ENCODE measurements around the gene KCNK18. TPM values are rescaled to one million over a fixed set of nuclear protein-coding genes. Genes with fewer than 3 reads are reported as not detected.
A peak's percentile ranks its signal among the peaks of the same experiment; 100 is the strongest.

The KCNK18 gene
- total RNA-seq, 3 donors from 2014 or later, result not detected

DNA sequence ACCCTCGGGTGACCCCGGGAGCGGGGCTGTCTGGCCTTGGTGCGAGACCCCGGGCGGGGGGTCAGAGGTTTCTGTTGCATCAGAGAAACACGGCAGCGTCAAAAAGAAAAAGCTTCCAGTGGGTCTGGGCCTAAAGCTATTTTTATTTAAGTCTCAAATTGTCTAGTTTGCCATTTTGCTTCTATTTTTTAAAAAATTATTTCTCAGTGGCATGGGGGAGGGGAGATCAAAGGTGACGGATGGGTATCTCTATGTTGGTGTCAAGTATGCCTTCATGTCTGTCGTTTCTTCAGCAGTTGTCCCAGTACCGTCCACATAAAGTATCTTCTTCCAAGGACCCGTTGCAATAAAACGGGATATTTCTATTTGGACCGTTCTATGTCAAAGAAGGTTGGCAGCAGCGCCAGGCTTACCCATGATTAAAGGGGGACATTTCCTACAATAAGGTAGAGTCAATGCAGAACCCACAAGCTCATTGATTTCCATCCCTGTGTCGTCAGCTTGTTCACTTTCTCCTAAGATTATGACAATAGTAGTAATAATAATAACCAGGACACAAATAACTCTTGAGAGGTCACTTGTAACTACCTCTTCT lies 33.2 kb upstream of the KCNK18 start:
- intact Hi-C loops (cut with DNase I; ENCODE audit: low total_unique reads), result no loop called here
- peaks cover 4 to 22% of the 10 kb centered on the region in 2 donors for H3K4me1 ChIP-seq
- no peaks in the 10 kb centered on the region for H3K36me3 ChIP-seq
- no peak for TF ChIP-seq POLR2AphosphoS5 (IDR thresholded peaks at IDR 0.05)
- TF ChIP-seq, protein P1, sequence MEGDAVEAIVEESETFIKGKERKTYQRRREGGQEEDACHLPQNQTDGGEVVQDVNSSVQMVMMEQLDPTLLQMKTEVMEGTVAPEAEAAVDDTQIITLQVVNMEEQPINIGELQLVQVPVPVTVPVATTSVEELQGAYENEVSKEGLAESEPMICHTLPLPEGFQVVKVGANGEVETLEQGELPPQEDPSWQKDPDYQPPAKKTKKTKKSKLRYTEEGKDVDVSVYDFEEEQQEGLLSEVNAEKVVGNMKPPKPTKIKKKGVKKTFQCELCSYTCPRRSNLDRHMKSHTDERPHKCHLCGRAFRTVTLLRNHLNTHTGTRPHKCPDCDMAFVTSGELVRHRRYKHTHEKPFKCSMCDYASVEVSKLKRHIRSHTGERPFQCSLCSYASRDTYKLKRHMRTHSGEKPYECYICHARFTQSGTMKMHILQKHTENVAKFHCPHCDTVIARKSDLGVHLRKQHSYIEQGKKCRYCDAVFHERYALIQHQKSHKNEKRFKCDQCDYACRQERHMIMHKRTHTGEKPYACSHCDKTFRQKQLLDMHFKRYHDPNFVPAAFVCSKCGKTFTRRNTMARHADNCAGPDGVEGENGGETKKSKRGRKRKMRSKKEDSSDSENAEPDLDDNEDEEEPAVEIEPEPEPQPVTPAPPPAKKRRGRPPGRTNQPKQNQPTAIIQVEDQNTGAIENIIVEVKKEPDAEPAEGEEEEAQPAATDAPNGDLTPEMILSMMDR (IDR thresholded peaks at IDR 0.05), result no peak
- no peak for TF ChIP-seq POLR2A (IDR thresholded peaks at IDR 0.05)
- no peak for DNase-seq (ENCODE audit: low spot score in 2 of 2)
- peaks cover 0 to 100% of the 10 kb centered on the region in 2 donors for H3K27me3 ChIP-seq
- H3K9me3 ChIP-seq, result no peaks in the 10 kb centered on the region
- no peak overlapping the region for H3K4me3 ChIP-seq
- no peak overlapping the region for H3K27ac ChIP-seq

DNA sequence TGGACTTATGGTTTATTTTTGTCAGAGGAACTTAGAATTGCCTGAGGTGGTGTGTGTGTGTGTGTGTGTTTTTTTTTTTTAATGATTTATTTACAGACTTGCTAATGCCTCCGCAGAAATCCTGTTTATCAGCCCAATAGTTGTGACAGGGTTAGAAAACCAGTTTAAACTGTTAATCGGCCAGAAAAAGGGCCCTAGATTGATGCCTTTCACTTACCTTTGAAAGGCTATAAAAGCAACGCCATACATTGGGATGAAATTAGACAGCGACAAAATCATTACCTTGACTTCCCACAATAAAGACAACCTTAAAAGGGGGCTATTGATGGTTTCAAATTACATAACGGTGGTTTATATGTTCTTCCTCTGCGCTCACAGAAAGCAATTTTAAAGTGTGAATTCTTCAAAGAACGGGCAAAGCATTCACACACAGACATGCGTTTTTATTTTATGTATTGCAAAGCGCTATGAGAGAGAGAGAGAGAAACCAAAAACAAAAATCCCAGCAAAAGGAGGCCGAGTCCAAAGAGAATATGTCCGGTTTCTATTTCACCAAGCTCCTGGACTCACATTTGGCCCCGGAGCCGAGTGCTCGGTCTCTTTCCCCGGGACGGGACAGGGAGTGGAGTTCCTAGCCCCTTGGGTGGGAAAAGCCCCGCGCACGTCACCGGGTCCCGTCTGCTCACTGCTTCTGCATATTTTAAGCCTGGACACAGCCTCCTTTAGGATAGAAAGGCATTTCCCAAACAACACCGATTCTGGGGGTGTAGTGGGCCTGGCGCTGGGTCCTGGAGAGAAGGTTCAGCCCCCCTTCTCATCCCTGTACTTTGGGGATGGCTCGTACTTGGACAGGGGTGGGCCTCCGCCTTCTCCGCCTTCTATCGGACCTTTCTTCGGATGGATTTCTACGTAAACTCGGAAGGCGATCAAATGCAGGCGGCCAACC lies 32.4 kb upstream of the KCNK18 start:
- intact Hi-C loops (cut with DNase I; ENCODE audit: low total_unique reads), result no loop called here
- H3K27me3 ChIP-seq, result peaks cover 0 to 100% of the 10 kb centered on the region in 2 donors
- H3K27ac ChIP-seq, result no peak overlapping the region
- H3K4me1 ChIP-seq, result peaks cover 4 to 22% of the 10 kb centered on the region in 2 donors
- H3K4me3 ChIP-seq, result peak overlapping the region; percentile 4 to 58 (median 26)
- no peak for DNase-seq (ENCODE audit: low spot score in 2 of 2)
- H3K36me3 ChIP-seq, result no peaks in the 10 kb centered on the region
- TF ChIP-seq, protein P1 (IDR thresholded peaks at IDR 0.05), result no peak
- no peak for TF ChIP-seq POLR2A (IDR thresholded peaks at IDR 0.05)
- no peaks in the 10 kb centered on the region for H3K9me3 ChIP-seq

DNA sequence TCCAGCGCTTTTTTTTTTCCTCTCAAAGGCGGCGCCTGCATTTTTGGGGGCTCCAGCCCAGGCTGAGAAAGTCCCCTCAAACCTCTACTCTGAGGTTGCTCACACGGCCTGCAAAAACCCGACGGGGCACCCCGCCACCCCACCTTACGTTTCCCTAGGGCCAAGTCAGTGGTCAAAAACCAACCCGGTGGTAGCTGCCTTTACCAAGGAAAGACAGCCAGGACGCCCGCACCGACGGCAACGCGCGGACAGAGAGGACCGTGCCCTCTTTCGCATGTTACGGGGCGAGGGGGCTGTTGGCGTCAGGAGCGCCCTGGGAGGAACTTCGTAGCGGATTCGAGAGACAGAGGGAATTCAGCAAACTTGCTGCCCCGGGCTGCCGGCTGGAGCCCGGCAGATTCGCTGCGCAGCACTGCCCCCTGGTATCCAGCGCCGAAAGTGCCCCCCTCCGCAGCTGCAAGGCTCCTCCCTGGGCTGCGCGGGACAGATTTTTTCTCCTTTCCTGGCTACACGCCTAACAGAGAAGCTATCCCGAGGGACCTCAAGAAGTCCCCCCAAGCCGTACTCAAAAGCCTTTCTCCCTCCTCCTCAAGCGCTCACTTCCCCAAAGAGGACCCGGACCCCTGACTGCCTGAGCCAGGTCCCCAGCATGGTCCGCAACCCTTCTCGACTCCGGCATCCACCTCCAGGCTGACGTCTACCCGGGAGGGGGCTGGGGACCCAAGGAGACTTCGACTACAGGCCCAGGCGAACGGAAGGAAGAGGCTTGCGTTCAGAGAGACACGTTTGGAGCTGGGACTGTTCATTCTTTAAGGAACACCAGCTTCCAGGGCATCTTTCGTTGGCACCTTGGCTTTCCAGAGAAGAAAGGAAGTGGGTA lies 31.5 kb upstream of the KCNK18 start:
- TF ChIP-seq, protein P1 (IDR thresholded peaks at IDR 0.05), result peak in 1 of 3 donors; percentile 17
- TF ChIP-seq POLR2AphosphoS5 (IDR thresholded peaks at IDR 0.05) (no peak), POLR2A (IDR thresholded peaks at IDR 0.05) (no peak)
- intact Hi-C loops (cut with DNase I; ENCODE audit: low total_unique reads), result no loop called here
- Histone ChIP-seq H3K4me3 (peak overlapping the region in 2 of 3 donors; percentile 26 to 58), H3K9me3 (no peaks in the 10 kb centered on the region), H3K27me3 (peaks cover 0 to 100% of the 10 kb centered on the region in 2 donors), H3K27ac (no peak overlapping the region), H3K4me1 (peaks cover 4 to 22% of the 10 kb centered on the region in 2 donors), H3K36me3 (no peaks in the 10 kb centered on the region)
- DNase-seq (ENCODE audit: low spot score in 2 of 2), result no peak

DNA sequence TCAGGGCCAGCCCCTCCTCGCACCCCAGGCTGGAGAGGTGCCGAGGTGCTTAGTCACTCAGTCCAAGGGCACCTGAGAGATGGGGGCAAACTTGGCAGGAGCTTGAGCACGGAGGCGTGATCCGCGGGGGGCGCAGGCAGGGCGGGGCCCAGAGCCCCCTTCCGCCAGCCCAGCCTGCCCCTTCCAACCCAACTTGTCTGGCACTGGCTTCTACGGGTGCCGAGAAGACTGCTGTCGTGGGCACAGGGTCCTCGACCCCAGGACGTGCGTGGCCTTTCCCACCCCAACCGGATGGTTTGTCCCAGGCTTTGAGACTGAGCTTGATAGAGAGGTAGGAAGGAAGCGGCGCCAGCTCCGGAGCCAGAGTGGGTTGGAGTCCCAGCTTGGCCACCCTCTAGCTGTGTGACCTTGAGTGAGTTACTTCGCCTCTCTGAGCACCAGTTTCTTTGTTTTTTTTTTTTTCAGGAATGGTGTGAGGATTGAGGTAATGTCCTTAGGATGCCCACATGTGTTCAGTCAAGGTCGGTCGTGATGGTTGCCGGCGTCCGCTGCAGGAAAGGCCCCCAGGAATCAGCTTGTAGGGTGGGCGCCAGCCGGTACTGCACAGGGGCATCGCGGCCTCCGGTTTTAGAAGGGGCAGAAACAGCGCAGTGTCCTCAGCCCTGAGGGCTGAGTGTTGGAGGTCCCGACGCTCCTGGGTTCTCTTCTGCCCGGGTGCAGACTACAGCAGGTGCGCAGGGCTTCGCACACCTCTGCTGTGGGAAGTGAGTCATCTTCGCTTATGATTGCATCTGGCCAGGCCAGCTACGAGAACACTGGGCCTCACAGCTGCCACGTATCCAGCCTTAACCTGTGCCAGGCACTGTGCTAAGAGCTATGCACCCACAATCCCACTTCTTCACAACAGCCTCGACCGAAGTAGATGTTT lies 30.6 kb upstream of the KCNK18 start:
- intact Hi-C loops (cut with DNase I; ENCODE audit: low total_unique reads), result no loop called here
- H3K27ac ChIP-seq, result no peak overlapping the region
- peaks cover 0 to 100% of the 10 kb centered on the region in 2 donors for H3K27me3 ChIP-seq
- TF ChIP-seq POLR2AphosphoS5 (IDR thresholded peaks at IDR 0.05) (no peak), POLR2A (IDR thresholded peaks at IDR 0.05) (no peak)
- TF ChIP-seq, protein P1 (IDR thresholded peaks at IDR 0.05), result no peak
- DNase-seq (ENCODE audit: low spot score in 2 of 2), result no peak
- peak overlapping the region in 1 of 3 donors; percentile 56 for H3K4me3 ChIP-seq
- H3K9me3 ChIP-seq, result no peaks in the 10 kb centered on the region
- H3K4me1 ChIP-seq, result peaks cover 4 to 22% of the 10 kb centered on the region in 2 donors
- H3K36me3 ChIP-seq, result no peaks in the 10 kb centered on the region

Measured in breast epithelium (tissue), 4 donors.